ENCODE results near the gene EIF2A. TPM values are rescaled to one million over a fixed set of nuclear protein-coding genes. Genes with fewer than 3 reads are reported as not detected.

EIF2A gene
- total RNA-seq, 5 donors from 2014 or later (not counting 1 experiment from before 2014, with no cell fraction given): 81.5 to 126 (median 100) TPM

DNA sequence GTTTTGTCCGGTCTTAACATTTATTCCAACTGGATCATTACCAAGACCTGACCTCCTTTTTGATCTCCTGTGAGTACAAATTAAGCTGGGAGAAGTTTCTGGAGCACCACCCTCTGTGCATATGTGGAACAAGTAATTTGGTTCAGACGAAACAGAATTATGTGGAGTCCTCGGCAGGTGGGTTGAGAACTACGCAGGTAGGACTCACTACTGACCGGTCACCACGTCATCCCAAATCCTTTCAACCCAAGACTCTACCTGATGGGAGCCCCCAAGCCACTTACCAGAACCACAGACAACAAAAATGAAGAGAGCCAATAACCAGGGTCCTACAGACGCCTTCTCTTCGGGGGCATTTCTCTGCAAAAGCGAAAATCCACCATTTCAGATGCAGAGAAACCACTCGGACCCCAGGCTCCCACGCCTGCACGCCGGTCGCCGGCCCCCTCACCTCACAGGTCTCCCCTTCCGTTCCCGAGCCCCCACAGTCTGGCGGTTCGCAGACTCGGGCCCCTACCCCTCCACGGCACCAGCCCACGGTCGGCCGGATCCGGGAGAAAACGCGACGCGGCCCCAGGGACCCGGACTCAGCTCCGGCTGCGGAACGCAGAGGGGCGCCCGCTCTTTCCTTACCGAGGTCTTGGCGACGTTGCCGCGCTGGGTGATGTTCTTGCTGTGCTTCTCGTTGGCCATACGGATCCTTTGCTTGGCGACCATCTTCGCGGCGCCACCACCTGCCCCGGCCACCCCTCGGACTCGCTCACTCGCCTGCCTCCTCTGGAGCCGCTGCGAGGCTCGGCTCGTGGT lies 965 bp upstream of the EIF2A start:
- ChIA-PET CTCF (interaction anchor here in 1 of 2 donors (0.6 to 1.5 kb wide), 9 partner anchors 17 to 737 kb away, joined by 3 to 5 read pairs (median 4); partner anchors contain the start of gene TSC22D2), POLR2A (interaction anchor here (0.6 to 4.8 kb wide), 10 partner anchors 57 to 1714 kb away, joined by 3 to 27 read pairs (median 4); partner anchors contain the start of genes ERICH6 (in 1 of the 2), SELENOT (in 1 of the 2), SIAH2 (in 1 of the 2) and TSC22D2 (in 1 of the 2))
- no peaks in the 10 kb centered on the region for H3K27me3 ChIP-seq (replicated peaks in 1 of 2; ENCODE audit: control insufficient read depth in 2 of 2, extremely low read depth in 1 of 2, insufficient read depth in 2 of 2, low read length in 1 of 2)
- H3K4me3 Mint-ChIP-seq: peak overlapping the region; percentile 94 to 95 (median 94)
- under 1% methylated on average over 53 of the region's 54 CpGs for WGBS (ENCODE audit: insufficient coverage)
- peak overlapping the region; percentile 61 to 98 for H3K4me3 ChIP-seq (ENCODE audit: control insufficient read depth in 1 of 2, extremely low read depth in 1 of 2, low read length in 1 of 2)
- DNase-seq: peak in 30 of 35 experiments; percentile 3 to 62 (median 33)
- no peaks in the 10 kb centered on the region for H3K9me3 Mint-ChIP-seq
- H3K4me1 ChIP-seq (ENCODE audit: control insufficient read depth in 1 of 2, extremely low read depth in 1 of 2, insufficient read depth in 2 of 2, low read length in 2 of 2): peaks cover 7 to 32% of the 10 kb centered on the region in 2 experiments
- peak; percentile 9 to 41 (median 33) for ATAC-seq (replicated peaks in 1 of 4)
- H3K36me3 Mint-ChIP-seq: peaks cover 17% of the 10 kb centered on the region
- no peaks in the 10 kb centered on the region for H3K27me3 Mint-ChIP-seq
- peak overlapping the region; percentile 89 for H3K27ac ChIP-seq (ENCODE audit: low read length)
- peaks cover 67 to 73% (median 69%) of the 10 kb centered on the region in 3 donors for H3K4me1 Mint-ChIP-seq
- H3K27ac Mint-ChIP-seq: peak overlapping the region; percentile 97 to 99
- no peaks in the 10 kb centered on the region for H3K9me3 ChIP-seq
- peaks cover 0 to 18% of the 10 kb centered on the region in 2 donors for H3K36me3 ChIP-seq (ENCODE audit: control insufficient read depth in 2 of 2, extremely low read depth in 1 of 2, insufficient read depth in 1 of 2, low read length in 1 of 2)

DNA sequence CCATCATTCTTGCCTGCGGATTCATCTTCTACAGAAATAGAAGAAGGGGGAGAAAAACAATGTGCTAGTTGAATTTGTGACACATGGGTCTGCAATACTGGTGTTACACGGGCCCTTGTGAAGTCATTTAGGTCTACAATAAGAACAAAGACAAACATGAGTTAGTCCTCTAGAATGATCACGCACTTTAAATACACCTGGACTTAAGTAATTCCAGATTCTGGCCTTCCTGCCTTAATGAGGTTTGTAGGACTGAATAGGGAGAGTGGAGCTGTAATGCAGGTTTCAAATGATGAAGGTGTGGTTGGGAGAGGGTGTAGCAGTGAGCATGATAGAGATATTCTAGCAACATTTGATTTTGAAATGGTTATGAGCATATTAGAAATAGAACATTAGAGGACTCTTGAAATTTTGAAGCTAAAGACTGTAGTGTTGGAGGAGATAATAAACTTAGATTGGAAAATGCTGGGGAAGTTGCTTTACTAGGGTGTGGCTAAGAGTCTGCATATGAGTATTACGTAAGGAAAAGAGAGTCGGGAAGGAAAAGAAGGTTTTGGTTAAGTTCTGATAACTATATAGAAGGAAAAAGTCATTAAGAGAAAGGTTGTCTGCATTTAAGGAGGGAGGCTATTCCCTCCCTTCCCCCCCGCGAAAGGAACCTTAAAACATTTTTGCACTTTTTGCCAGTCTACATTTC lies 606 bp downstream of the EIF2A start:
- Mint-ChIP-seq H3K4me1 (peaks cover 61 to 66% (median 64%) of the 10 kb centered on the region in 3 donors), H3K36me3 (peaks cover 12% of the 10 kb centered on the region), H3K4me3 (peak overlapping the region; percentile 94 to 95 (median 94)), H3K27ac (peak overlapping the region; percentile 97 to 99), H3K27me3 (no peaks in the 10 kb centered on the region), H3K9me3 (no peaks in the 10 kb centered on the region)
- CTCF ChIA-PET: interaction anchor here in 1 of 2 donors (1.4 to 1.6 kb wide), 2 partner anchors 41 to 580 kb away, joined by 3 to 5 read pairs; no protein-coding TSS in a partner anchor
- H3K27me3 ChIP-seq (replicated peaks in 1 of 2; ENCODE audit: control insufficient read depth in 2 of 2, extremely low read depth in 1 of 2, insufficient read depth in 2 of 2, low read length in 1 of 2): no peaks in the 10 kb centered on the region
- H3K4me3 ChIP-seq (ENCODE audit: control insufficient read depth in 1 of 2, extremely low read depth in 1 of 2, low read length in 1 of 2): peak overlapping the region; percentile 61 to 98
- ATAC-seq (replicated peaks in 1 of 4) (no peak), DNase-seq (no peak)
- H3K9me3 ChIP-seq: no peaks in the 10 kb centered on the region
- no CpG with 5 or more reads among the region's 7 CpGs for WGBS (ENCODE audit: insufficient coverage)
- POLR2A ChIA-PET: interaction anchor here in 1 of 2 donors (0.6 to 4.8 kb wide), 9 partner anchors 12 to 649 kb away, joined by 3 to 27 read pairs (median 3); partner anchors contain the start of genes ERICH6, SELENOT and SIAH2
- peaks cover 7 to 26% of the 10 kb centered on the region in 2 experiments for H3K4me1 ChIP-seq (ENCODE audit: control insufficient read depth in 1 of 2, extremely low read depth in 1 of 2, insufficient read depth in 2 of 2, low read length in 2 of 2)
- H3K36me3 ChIP-seq (ENCODE audit: control insufficient read depth in 2 of 2, extremely low read depth in 1 of 2, insufficient read depth in 1 of 2, low read length in 1 of 2): peaks cover 0 to 20% of the 10 kb centered on the region in 2 donors
- peak overlapping the region; percentile 89 for H3K27ac ChIP-seq (ENCODE audit: low read length)

DNA sequence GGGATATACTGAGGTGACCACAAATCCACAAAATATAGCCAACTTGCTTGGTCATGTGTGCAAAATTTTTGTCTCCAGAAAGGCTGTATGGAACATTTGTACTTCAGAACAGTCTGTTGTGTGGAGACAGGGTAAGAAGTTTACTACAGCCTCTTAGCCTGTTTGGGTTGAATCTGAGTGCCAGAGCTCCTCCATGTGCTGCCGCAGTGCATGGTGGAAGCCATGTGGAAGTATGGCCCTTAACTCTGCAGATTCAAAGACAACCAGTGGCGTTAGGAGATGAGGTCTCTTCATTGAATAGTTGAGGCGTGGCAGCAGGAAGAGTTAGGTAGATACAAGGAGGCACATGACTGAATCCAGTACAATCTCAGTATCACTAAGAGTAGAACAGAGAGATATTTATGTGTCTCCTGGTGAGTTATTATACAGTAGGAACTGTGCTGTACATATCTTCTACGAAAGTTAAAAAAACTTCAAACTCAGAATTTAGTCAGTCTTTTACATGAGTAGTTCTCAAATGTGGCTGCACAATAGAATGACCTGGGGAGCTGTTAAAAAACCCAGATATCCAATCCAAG lies 9.4 kb downstream of the EIF2A start:
- CTCF ChIA-PET: no interaction called here
- Mint-ChIP-seq H3K4me1 (peaks cover 33 to 47% (median 43%) of the 10 kb centered on the region in 3 donors), H3K27ac (peak overlapping the region; percentile 28 to 36), H3K36me3 (peaks cover 54% of the 10 kb centered on the region), H3K27me3 (no peaks in the 10 kb centered on the region), H3K9me3 (no peaks in the 10 kb centered on the region), H3K4me3 (no peak overlapping the region)
- no peak for DNase-seq
- H3K9me3 ChIP-seq: no peaks in the 10 kb centered on the region
- no peak overlapping the region for H3K4me3 ChIP-seq (ENCODE audit: control insufficient read depth in 1 of 2, extremely low read depth in 1 of 2, low read length in 1 of 2)
- H3K4me1 ChIP-seq (ENCODE audit: control insufficient read depth in 1 of 2, extremely low read depth in 1 of 2, insufficient read depth in 2 of 2, low read length in 2 of 2): peaks cover 0 to 6% of the 10 kb centered on the region in 2 experiments
- no peaks in the 10 kb centered on the region for H3K27me3 ChIP-seq (replicated peaks in 1 of 2; ENCODE audit: control insufficient read depth in 2 of 2, extremely low read depth in 1 of 2, insufficient read depth in 2 of 2, low read length in 1 of 2)
- H3K27ac ChIP-seq (ENCODE audit: low read length): no peak overlapping the region
- 83% methylated on average over 2 of the region's 4 CpGs for whole genome bisulfite sequencing (ENCODE audit: insufficient coverage)
- peaks cover 0 to 38% of the 10 kb centered on the region in 2 donors for H3K36me3 ChIP-seq (ENCODE audit: control insufficient read depth in 2 of 2, extremely low read depth in 1 of 2, insufficient read depth in 1 of 2, low read length in 1 of 2)
- ATAC-seq (replicated peaks in 1 of 4): no peak
- POLR2A ChIA-PET: interaction anchor here (0.9 to 1.1 kb wide), 2 partner anchors 29 to 208 kb away, joined by 3 read pairs; no protein-coding TSS in a partner anchor

DNA sequence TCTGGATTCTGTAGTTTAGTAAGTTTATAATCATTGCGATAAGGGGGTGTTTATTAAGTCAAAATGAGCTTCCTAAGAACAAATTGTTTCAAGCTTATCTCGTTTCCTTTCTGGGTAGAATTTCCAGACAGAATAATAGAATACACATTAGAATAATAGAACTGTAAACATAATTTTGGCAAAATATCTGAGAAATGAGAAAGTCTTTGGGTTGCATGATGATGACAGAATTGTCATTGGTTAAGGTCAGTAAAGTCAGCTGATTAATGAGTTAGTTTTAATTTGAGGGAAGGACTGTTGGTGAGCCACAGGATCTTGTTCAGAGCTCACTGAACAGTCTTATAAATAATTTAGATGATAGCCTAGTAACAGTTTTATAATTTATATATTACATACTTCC lies 10.2 kb downstream of the EIF2A start:
- Mint-ChIP-seq H3K36me3 (peaks cover 52% of the 10 kb centered on the region), H3K27ac (peak overlapping the region in 1 of 2 donors; percentile 38), H3K4me3 (no peak overlapping the region), H3K4me1 (peaks cover 29 to 44% (median 40%) of the 10 kb centered on the region in 3 donors), H3K9me3 (no peaks in the 10 kb centered on the region), H3K27me3 (no peaks in the 10 kb centered on the region)
- WGBS (ENCODE audit: insufficient coverage): no CpG with 5 or more reads among the region's 2 CpGs
- ChIA-PET CTCF (interaction anchor here in 1 of 2 donors (0.6 kb wide), 1 partner anchor 594 kb away, joined by 3 read pairs; no protein-coding TSS in a partner anchor), POLR2A (interaction anchor here (0.9 to 1.1 kb wide), 2 partner anchors 28 to 207 kb away, joined by 3 read pairs; no protein-coding TSS in a partner anchor)
- DNase-seq (no peak), ATAC-seq (replicated peaks in 1 of 4) (no peak)
- Histone ChIP-seq H3K4me1 (ENCODE audit: control insufficient read depth in 1 of 2, extremely low read depth in 1 of 2, insufficient read depth in 2 of 2, low read length in 2 of 2) (peaks cover 0 to 6% of the 10 kb centered on the region in 2 experiments), H3K4me3 (ENCODE audit: control insufficient read depth in 1 of 2, extremely low read depth in 1 of 2, low read length in 1 of 2) (no peak overlapping the region), H3K27me3 (replicated peaks in 1 of 2; ENCODE audit: control insufficient read depth in 2 of 2, extremely low read depth in 1 of 2, insufficient read depth in 2 of 2, low read length in 1 of 2) (no peaks in the 10 kb centered on the region), H3K27ac (ENCODE audit: low read length) (no peak overlapping the region), H3K36me3 (ENCODE audit: control insufficient read depth in 2 of 2, extremely low read depth in 1 of 2, insufficient read depth in 1 of 2, low read length in 1 of 2) (peaks cover 0 to 38% of the 10 kb centered on the region in 2 donors), H3K9me3 (no peaks in the 10 kb centered on the region)

DNA sequence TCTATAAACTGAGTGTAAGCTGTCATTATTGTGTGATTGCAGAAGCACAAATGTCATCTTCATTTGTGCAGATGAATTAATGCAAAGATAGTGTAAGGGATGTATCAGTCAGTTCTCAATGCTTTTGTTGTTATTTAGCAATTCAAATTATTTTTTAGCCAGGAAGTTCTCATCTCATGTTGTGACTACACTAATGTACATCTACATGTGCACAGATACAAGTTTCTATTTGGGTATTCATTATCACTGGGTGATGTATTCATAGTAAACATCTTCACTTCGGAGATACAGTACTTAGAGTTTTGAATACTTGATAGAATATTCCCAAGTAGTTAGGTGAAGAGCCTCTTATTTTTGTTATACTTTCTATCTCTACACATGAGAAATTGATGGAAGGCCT lies 11.1 kb downstream of the EIF2A start:
- peaks cover 47% of the 10 kb centered on the region for H3K36me3 Mint-ChIP-seq

More for the DNA sequence above, 11.1 kb downstream of the EIF2A start:
- ATAC-seq (replicated peaks in 1 of 4) (no peak), DNase-seq (no peak)
- H3K9me3 Mint-ChIP-seq: no peaks in the 10 kb centered on the region
- no peak overlapping the region for H3K4me3 Mint-ChIP-seq
- Histone ChIP-seq H3K36me3 (ENCODE audit: control insufficient read depth in 2 of 2, extremely low read depth in 1 of 2, insufficient read depth in 1 of 2, low read length in 1 of 2) (peaks cover 0 to 36% of the 10 kb centered on the region in 2 donors), H3K27ac (ENCODE audit: low read length) (no peak overlapping the region), H3K27me3 (replicated peaks in 1 of 2; ENCODE audit: control insufficient read depth in 2 of 2, extremely low read depth in 1 of 2, insufficient read depth in 2 of 2, low read length in 1 of 2) (no peaks in the 10 kb centered on the region), H3K4me1 (ENCODE audit: control insufficient read depth in 1 of 2, extremely low read depth in 1 of 2, insufficient read depth in 2 of 2, low read length in 2 of 2) (peaks cover 0 to 6% of the 10 kb centered on the region in 2 experiments), H3K9me3 (no peaks in the 10 kb centered on the region), H3K4me3 (ENCODE audit: control insufficient read depth in 1 of 2, extremely low read depth in 1 of 2, low read length in 1 of 2) (no peak overlapping the region)
- ChIA-PET POLR2A (interaction anchor here in 1 of 2 donors (1.1 kb wide), 1 partner anchor 10 kb away, joined by 3 read pairs; no protein-coding TSS in a partner anchor), CTCF (interaction anchor here in 1 of 2 donors (0.5 kb wide), 1 partner anchor 8 kb away, joined by 4 read pairs; no protein-coding TSS in a partner anchor)
- no peaks in the 10 kb centered on the region for H3K27me3 Mint-ChIP-seq
- WGBS (ENCODE audit: insufficient coverage): no CpG with 5 or more reads among the region's 1 CpG
- peaks cover 26 to 41% (median 40%) of the 10 kb centered on the region in 3 donors for H3K4me1 Mint-ChIP-seq
- H3K27ac Mint-ChIP-seq: no peak overlapping the region

Measured in T-cell (primary cell).